COLO668 (cell line): ENCODE results near the gene NT5C3A.
A peak's percentile ranks its signal among the peaks of the same experiment; 100 is the strongest.
"Not testable (repeated sequence)": the region's sequence is repeated elsewhere in the genome, so short reads cannot be mapped to it uniquely, and the experiment has no call there.

Experiments
- DNase-seq: peaks from one replicate; lab custom pipeline; 2025; ENCODE audit not compliant: unreplicated experiment; lab: John Stamatoyannopoulos, UW

Gene NT5C3A

GRCh38 chr7:33041631-33042428 lies 20.7 kb downstream of the NT5C3A start:
- DNase-seq = no peak

- no peak for DNase-seq
Measured at GRCh38 chr7:33040803-33041516, 21.6 kb downstream of the NT5C3A start.

GRCh38 chr7:33039903-33040292 lies 22.7 kb downstream of the NT5C3A start:
- DNase-seq = no peak

- no peak for DNase-seq
Measured at GRCh38 chr7:33039257-33039902, 23.2 kb downstream of the NT5C3A start.

- no peak for DNase-seq
Measured at GRCh38 chr7:33038639-33039038, 23.9 kb downstream of the NT5C3A start.

- DNase-seq = no peak
Measured at GRCh38 chr7:33035776-33036175, 26.8 kb downstream of the NT5C3A start.

GRCh38 chr7:33024189-33024757 lies 38.3 kb downstream of the NT5C3A start:
- no peak for DNase-seq

- DNase-seq = no peak
Measured at GRCh38 chr7:33012364-33012763, 50.2 kb downstream of the NT5C3A start.

GRCh38 chr7:33009734-33010133 lies 52.8 kb downstream of the NT5C3A start:
- DNase-seq = no peak

- not testable (repeated sequence) for DNase-seq
Measured at GRCh38 chr7:33005690-33006089, 56.9 kb downstream of the NT5C3A start.

GRCh38 chr7:33005193-33005592 lies 57.4 kb downstream of the NT5C3A start:
- DNase-seq = not testable (repeated sequence)

GRCh38 chr7:33004104-33004616 lies 58.4 kb downstream of the NT5C3A start:
- DNase-seq = not testable (repeated sequence)

- not testable (repeated sequence) for DNase-seq
Measured at GRCh38 chr7:33003111-33003510, 59.5 kb downstream of the NT5C3A start.

GRCh38 chr7:32999380-32999779 lies 63.2 kb downstream of the NT5C3A start:
- not testable (repeated sequence) for DNase-seq

- peak; percentile 71 for DNase-seq
Measured at GRCh38 chr7:32998361-32999171, 64.0 kb downstream of the NT5C3A start.

- not testable (repeated sequence) for DNase-seq
Measured at GRCh38 chr7:32997956-32998355, 64.6 kb downstream of the NT5C3A start.

- DNase-seq = not testable (repeated sequence)
Measured at GRCh38 chr7:32992750-32993149, 69.8 kb downstream of the NT5C3A start.

- DNase-seq = not testable (repeated sequence)
Measured at GRCh38 chr7:32991975-32992700, 70.4 kb downstream of the NT5C3A start.

GRCh38 chr7:32991068-32991585 lies 71.4 kb downstream of the NT5C3A start:
- DNase-seq = not testable (repeated sequence)
